Urinary bladder (tissue), 4 donors: ENCODE results near the gene GNAS-AS1. TPM values are rescaled to one million over a fixed set of nuclear protein-coding genes. Genes with fewer than 3 reads are reported as not detected.

Experiments used
- DNase-seq: peaks from one replicate; pipeline ENCODE4 v3.0.0-alpha.2; 2015; ENCODE audit errors: extremely low spot score
- H3K27ac ChIP-seq: one replicate; pipeline ENCODE4 v1.5.1; 2013; ENCODE audit warnings: low read depth, mild to moderate bottlenecking, moderate library complexity
- H3K36me3 ChIP-seq: one replicate; pipeline ENCODE4 v1.6.1; 2013; ENCODE audit warnings: mild to moderate bottlenecking, moderate library complexity; ENCODE audit not compliant: insufficient read depth
- H3K4me1 ChIP-seq: one replicate; pipeline ENCODE4 v1.6.1; 2013; ENCODE audit warnings: mild to moderate bottlenecking, moderate library complexity; ENCODE audit not compliant: insufficient read depth
- H3K4me3 ChIP-seq: one replicate; pipeline ENCODE4 v1.5.1; 2013; ENCODE audit warnings: low read depth, low read length
- WGBS: extraction: QIAGEN DNeasy Blood & Tissue Kit; methylation state at CpG from one replicate; pipeline ENCODE4 v1.1.7; 2013; 5-methylcytosine and 5-hydroxymethylcytosine counted together
- polyA plus RNA-seq: library from polyadenylated mRNA; stranded (reverse); fragments of 200-250 nt; gene quantifications from one replicate; pipeline ENCODE4 v1.2.3, GENCODE V29; 2013
- total RNA-seq: library from RNA; depleted of rRNA; stranded (reverse); fragments of >200 nt; gene quantifications from one replicate; pipeline ENCODE4 v1.2.3, GENCODE V29; 2014
- donor health status: healthy with polysubstance abuse.
- donor health status: healthy.

GNAS-AS1 gene
- total and polyA plus RNA-seq, 2 donors: 0.13 to 1.4 TPM

DNA sequence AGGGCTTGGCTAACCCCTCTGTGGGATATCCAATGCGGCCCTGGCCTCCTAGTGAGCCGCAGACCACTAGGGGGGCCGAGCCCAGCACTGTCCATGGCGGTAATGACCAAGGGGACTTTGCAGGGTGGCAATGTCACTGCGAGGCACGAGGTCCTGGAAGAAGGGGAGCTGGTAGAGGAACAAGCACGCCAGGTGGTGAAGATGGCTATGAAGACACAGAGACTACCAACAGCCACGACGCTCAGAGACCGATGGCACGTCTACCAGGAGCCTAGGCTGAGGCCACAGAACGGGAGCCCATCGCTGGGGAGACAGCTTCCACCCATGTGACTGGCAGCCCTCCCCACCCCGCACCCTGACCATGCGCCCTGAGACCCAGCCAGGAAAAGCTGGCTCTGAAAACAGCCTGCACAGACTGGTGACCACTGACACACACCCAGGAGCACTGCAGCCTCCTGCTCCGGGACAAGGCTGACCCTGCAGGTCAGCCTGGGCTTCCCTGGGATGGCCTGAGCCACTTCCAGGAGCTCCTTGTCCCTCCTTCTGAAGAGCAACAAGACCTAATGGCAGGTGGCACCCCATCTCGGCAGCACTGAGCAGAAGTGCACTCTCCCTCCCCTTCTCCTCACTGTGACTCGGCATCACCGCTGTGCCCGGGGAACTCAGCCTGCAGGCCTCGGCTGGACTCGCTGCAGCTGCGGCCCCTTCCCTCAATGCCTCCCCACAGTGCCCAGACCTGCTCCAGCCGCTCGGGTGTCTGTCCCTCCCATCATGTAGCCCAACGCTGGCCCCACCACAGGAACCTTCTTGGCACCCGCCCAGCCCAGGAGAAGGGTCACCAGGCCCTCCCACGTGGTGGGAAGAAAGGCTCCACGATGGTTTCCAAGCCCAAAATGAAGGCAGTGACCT is 56.9 kb downstream of the GNAS-AS1 start:
- 86% methylated on average over 29 of the region's 29 CpGs for WGBS
- no peak overlapping the region for H3K4me3 ChIP-seq
- H3K4me1 ChIP-seq: no peaks in the 10 kb centered on the region
- no peaks in the 10 kb centered on the region for H3K36me3 ChIP-seq
- no peak for DNase-seq
- no peak overlapping the region for H3K27ac ChIP-seq

GRCh38 chr20:58792426-58792825 is 58.3 kb downstream of the GNAS-AS1 start:
- DNase-seq: no peak
- H3K36me3 ChIP-seq: no peaks in the 10 kb centered on the region
- 86% methylated on average over 7 of the region's 7 CpGs for WGBS
- no peak overlapping the region for H3K27ac ChIP-seq
- H3K4me1 ChIP-seq: no peaks in the 10 kb centered on the region
- no peak overlapping the region for H3K4me3 ChIP-seq

GRCh38 chr20:58791286-58791685 is 59.4 kb downstream of the GNAS-AS1 start:
- H3K4me3 ChIP-seq: no peak overlapping the region
- no peaks in the 10 kb centered on the region for H3K4me1 ChIP-seq
- no peak for DNase-seq
- H3K36me3 ChIP-seq: no peaks in the 10 kb centered on the region
- H3K27ac ChIP-seq: no peak overlapping the region
- WGBS: 30% methylated on average over 7 of the region's 7 CpGs

- Histone ChIP-seq H3K27ac (no peak overlapping the region), H3K4me1 (no peaks in the 10 kb centered on the region), H3K36me3 (no peaks in the 10 kb centered on the region), H3K4me3 (no peak overlapping the region)
- WGBS: 66% methylated on average over 10 of the region's 10 CpGs
- DNase-seq: no peak
Observed at GRCh38 chr20:58790454-58790853, 60.2 kb downstream of the GNAS-AS1 start.

DNA sequence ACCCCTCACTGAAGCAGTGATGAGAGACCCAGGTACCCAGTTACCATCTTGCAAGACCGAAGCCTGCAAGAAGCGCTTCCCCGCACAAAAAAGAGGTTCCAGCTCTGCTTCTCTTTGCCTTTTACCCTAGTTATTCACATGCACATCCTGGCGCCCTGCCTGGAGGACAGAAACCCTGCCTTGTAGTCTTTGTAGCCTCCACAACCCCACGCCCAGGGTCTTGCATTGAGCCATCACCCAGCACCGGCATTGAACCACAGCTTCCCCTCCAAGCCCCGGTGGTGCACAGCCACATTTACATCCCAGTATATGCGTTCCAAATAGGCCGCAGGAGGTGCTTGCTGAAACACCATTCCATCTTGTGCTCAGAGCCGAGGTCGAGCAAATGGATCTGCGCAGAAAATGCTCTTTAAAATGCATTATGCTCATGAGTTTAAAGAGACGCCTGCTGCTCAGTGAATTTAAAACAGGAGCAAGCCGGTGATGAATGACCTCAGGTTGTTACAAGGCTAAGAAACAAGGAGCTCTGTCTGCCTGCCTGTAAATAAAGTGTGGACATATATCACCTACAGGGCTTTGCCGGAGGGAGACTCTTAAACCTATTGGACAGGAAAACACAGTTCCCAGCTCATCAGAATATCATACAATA is 61.7 kb downstream of the GNAS-AS1 start:
- Histone ChIP-seq H3K4me3 (no peak overlapping the region), H3K36me3 (no peaks in the 10 kb centered on the region), H3K4me1 (no peaks in the 10 kb centered on the region), H3K27ac (no peak overlapping the region)
- no peak for DNase-seq
- WGBS: 72% methylated on average over 15 of the region's 15 CpGs

GRCh38 chr20:58787211-58788005 is 63.3 kb downstream of the GNAS-AS1 start:
- Histone ChIP-seq H3K4me3 (no peak overlapping the region), H3K27ac (no peak overlapping the region), H3K4me1 (no peaks in the 10 kb centered on the region), H3K36me3 (no peaks in the 10 kb centered on the region)
- WGBS: 81% methylated on average over 25 of the region's 25 CpGs
- DNase-seq: no peak

GRCh38 chr20:58784321-58785074 is 66.2 kb downstream of the GNAS-AS1 start:
- no peak overlapping the region for H3K27ac ChIP-seq
- no peaks in the 10 kb centered on the region for H3K36me3 ChIP-seq
- 77% methylated on average over 15 of the region's 15 CpGs for WGBS
- H3K4me3 ChIP-seq: no peak overlapping the region
- no peak for DNase-seq
- no peaks in the 10 kb centered on the region for H3K4me1 ChIP-seq

DNA sequence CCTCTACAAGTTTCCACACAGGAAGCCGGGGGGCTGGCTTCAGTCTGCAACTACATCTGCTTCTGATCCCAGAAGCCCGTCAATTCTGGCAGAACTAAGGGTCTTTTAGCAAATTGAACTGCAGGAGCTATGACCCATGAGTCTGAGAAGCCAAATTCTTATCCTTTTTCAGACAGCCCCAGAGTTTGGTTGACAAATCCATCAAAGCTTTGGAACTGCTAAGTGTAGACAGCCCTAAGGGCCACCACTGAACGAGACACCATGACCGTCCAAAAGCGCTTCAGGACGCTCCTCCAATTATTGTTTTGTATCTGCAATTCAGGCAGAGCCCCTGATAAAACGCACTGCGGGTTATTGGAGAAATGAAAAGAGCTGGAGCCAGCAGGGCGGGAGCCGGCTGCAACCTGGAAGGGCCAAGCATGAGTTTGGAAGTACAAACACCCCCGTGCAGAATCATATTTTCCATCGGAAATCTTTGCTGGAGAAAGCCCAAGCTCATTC is 67.1 kb downstream of the GNAS-AS1 start:
- Histone ChIP-seq H3K4me3 (no peak overlapping the region), H3K27ac (no peak overlapping the region), H3K36me3 (no peaks in the 10 kb centered on the region), H3K4me1 (no peaks in the 10 kb centered on the region)
- 71% methylated on average over 12 of the region's 12 CpGs for WGBS
- no peak for DNase-seq

- Histone ChIP-seq H3K27ac (no peak overlapping the region), H3K4me1 (no peaks in the 10 kb centered on the region), H3K4me3 (no peak overlapping the region), H3K36me3 (no peaks in the 10 kb centered on the region)
- WGBS: 59% methylated on average over 4 of the region's 4 CpGs
- no peak for DNase-seq
Observed at GRCh38 chr20:58781138-58781537, 69.6 kb downstream of the GNAS-AS1 start.

- H3K4me3 ChIP-seq: no peak overlapping the region
- H3K27ac ChIP-seq: no peak overlapping the region
- no peaks in the 10 kb centered on the region for H3K36me3 ChIP-seq
- DNase-seq: no peak
- H3K4me1 ChIP-seq: no peaks in the 10 kb centered on the region
- 73% methylated on average over 9 of the region's 9 CpGs for WGBS
Observed at GRCh38 chr20:58778760-58779159, 71.9 kb downstream of the GNAS-AS1 start.

GRCh38 chr20:58777657-58778056 is 73.0 kb downstream of the GNAS-AS1 start:
- H3K27ac ChIP-seq: no peak overlapping the region
- WGBS: 86% methylated on average over 7 of the region's 7 CpGs
- H3K4me1 ChIP-seq: no peaks in the 10 kb centered on the region
- DNase-seq: no peak
- no peak overlapping the region for H3K4me3 ChIP-seq
- no peaks in the 10 kb centered on the region for H3K36me3 ChIP-seq

DNA sequence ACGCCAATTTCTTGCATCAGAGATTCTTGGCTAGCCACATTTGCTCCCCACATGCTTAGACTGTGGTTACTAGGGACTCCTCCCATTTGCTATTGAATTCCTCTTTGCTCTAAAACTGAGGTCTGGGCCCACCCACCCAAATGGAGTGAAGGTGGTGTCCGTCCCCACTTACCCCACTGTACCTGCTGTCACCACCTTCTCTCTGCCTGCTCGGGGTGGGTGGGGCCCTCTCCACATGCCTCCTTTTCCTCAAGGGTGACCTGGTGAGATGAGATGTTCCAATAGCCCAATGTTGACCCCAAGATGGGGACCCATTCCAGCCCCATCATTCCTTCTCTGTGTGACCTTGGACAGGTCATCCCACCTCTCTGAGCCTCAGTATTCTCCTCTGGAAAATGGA is 74.6 kb downstream of the GNAS-AS1 start:
- Histone ChIP-seq H3K27ac (no peak overlapping the region), H3K4me3 (no peak overlapping the region), H3K36me3 (no peaks in the 10 kb centered on the region), H3K4me1 (no peaks in the 10 kb centered on the region)
- DNase-seq: no peak
- 88% methylated on average over 3 of the region's 3 CpGs for WGBS

DNA sequence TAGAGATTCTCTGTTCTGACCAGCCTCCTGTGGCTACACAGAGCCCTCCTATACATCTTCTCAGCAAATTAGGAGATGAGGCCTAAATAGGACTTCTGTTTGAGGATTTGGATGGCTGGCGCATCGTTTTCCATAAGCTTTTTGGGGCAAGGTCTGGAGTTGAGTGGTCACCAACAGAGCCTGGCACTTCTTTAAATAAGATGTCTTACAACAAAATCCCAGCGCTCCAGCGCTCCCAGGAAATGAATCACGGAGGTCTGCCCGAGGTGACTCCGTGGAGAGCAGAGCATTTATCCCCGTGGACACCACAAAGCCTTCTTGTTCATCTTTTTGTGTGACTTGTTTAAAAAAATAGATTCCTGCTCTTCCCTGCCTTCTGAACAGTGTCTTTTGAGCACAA is 75.3 kb downstream of the GNAS-AS1 start:
- Histone ChIP-seq H3K27ac (no peak overlapping the region), H3K4me3 (no peak overlapping the region), H3K36me3 (no peaks in the 10 kb centered on the region), H3K4me1 (no peaks in the 10 kb centered on the region)
- WGBS: 88% methylated on average over 8 of the region's 8 CpGs
- no peak for DNase-seq
